ENCODE measurements around the gene MRPS25. TPM values are rescaled to one million over a fixed set of nuclear protein-coding genes. Genes with fewer than 3 reads are reported as not detected.

MRPS25 gene
- polyA plus RNA-seq, 2 of the 4 experiments (the other 2 are of a cell fraction) = 42.0 to 78.4 TPM

- WGBS (ENCODE audit: missing lambda C conversion rate) = 83% methylated on average over 3 of the region's 4 CpGs
- peak overlapping the region; percentile 89 for H3K4me2 ChIP-seq
- CTCF ChIA-PET = interaction anchor here (1.0 kb wide), 1 partner anchor 42 kb away, joined by 3 read pairs; no protein-coding TSS in a partner anchor
- POLR2A ChIA-PET = no interaction called here
- 0 out of 6 replicates have a peak overlapping the region, but pooled peaks of 1 of the 2 experiments have one; percentile 15 for H3K27ac ChIP-seq
- H3K4me3 ChIP-seq = peak overlapping the region; percentile 87; the same call in 2 of the 3 replicates
- H3K9me3 ChIP-seq = no peaks in the 10 kb centered on the region
- TF ChIP-seq SREBF2 (IDR thresholded peaks at IDR 0.05) (no peak), FOSB (CRISPR knock-in tag; IDR thresholded peaks at IDR 0.05) (no peak), BCL3 (IDR thresholded peaks at IDR 0.05) (no peak), ZC3H11A (IDR thresholded peaks at IDR 0.05) (no peak), EHF (CRISPR knock-in tag; IDR thresholded peaks at IDR 0.05) (no peak), FOSL2 (IDR thresholded peaks at IDR 0.05) (no peak), FOSL2 (CRISPR knock-in tag; IDR thresholded peaks at IDR 0.05) (no peak), RFX5 (IDR thresholded peaks at IDR 0.05) (no peak), RAD21 (conservative IDR thresholded peaks at IDR 0.05 in 1 of 2, IDR thresholded peaks at IDR 0.05 in 1 of 2) (no peak), HOXB13 (CRISPR knock-in tag; IDR thresholded peaks at IDR 0.05; ENCODE audit: low read depth) (no peak), BHLHE40 (IDR thresholded peaks at IDR 0.05; ENCODE audit: low read depth, low read length) (no peak), EP300 (IDR thresholded peaks at IDR 0.05) (no peak), HES2 (IDR thresholded peaks at IDR 0.05) (no peak), MYC (IDR thresholded peaks at IDR 0.05; ENCODE audit: borderline replicate concordance, low read length) (no peak), RNF2 (IDR thresholded peaks at IDR 0.05; ENCODE audit: borderline replicate concordance, low read depth) (no peak), CTCF (IDR thresholded peaks at IDR 0.05) (no peak), TP53 (CRISPR knock-in tag; IDR thresholded peaks at IDR 0.05) (no peak), SMC3 (IDR thresholded peaks at IDR 0.05) (no peak), EHMT2 (IDR thresholded peaks at IDR 0.05; ENCODE audit: low read depth) (no peak), CBX8 (IDR thresholded peaks at IDR 0.05) (no peak)
- FAIRE-seq = no peak
- no peak for DNase-seq (ENCODE audit: low read depth in 1 of 2, low spot score in 1 of 2)
- peaks cover 12% of the 10 kb centered on the region for H3K4me1 ChIP-seq
- ATAC-seq = no peak
Observed at GRCh38 chr3:15063238-15063637, 1.9 kb downstream of the MRPS25 start.

GRCh38 chr3:15060029-15060428 lies 5.1 kb downstream of the MRPS25 start:
- Histone ChIP-seq H3K4me1 (peaks cover 12% of the 10 kb centered on the region), H3K4me2 (no peak overlapping the region), H3K27ac (no peak overlapping the region), H3K4me3 (no peak overlapping the region), H3K9me3 (no peaks in the 10 kb centered on the region)
- ATAC-seq = no peak
- WGBS (ENCODE audit: missing lambda C conversion rate) = 95% methylated on average over 3 of the region's 3 CpGs
- no peak for DNase-seq (ENCODE audit: low read depth in 1 of 2, low spot score in 1 of 2)
- no peak for TF ChIP-seq HOXA7 (CRISPR knock-in tag; IDR thresholded peaks at IDR 0.05)
- no peak for TF ChIP-seq USF2 (IDR thresholded peaks at IDR 0.05)
- no peak for TF ChIP-seq KDM1A (IDR thresholded peaks at IDR 0.05; ENCODE audit: low read depth)
- no peak for TF ChIP-seq NR3C1 (IDR thresholded peaks at IDR 0.05)
- no peak for TF ChIP-seq ESRRA (IDR thresholded peaks at IDR 0.05; ENCODE audit: borderline replicate concordance, low read length)
- no peak for TF ChIP-seq TP53 (CRISPR knock-in tag; IDR thresholded peaks at IDR 0.05)
- TF ChIP-seq CBX2 (IDR thresholded peaks at IDR 0.05; ENCODE audit: borderline replicate concordance, low read depth) = no peak
- TF ChIP-seq JUN (IDR thresholded peaks at IDR 0.05) = no peak
- no peak for TF ChIP-seq BHLHE40 (IDR thresholded peaks at IDR 0.05; ENCODE audit: low read depth, low read length)
- no peak for TF ChIP-seq EHF (CRISPR knock-in tag; IDR thresholded peaks at IDR 0.05)
- TF ChIP-seq SREBF2 (IDR thresholded peaks at IDR 0.05) = no peak
- FAIRE-seq = no peak
- ChIA-PET POLR2A (interaction anchor here (0.6 kb wide), 1 partner anchor 15 kb away, joined by 4 read pairs; no protein-coding TSS in a partner anchor), CTCF (interaction anchor here (0.7 to 1.1 kb wide), 3 partner anchors 9 to 271 kb away, joined by 3 read pairs; no protein-coding TSS in a partner anchor)
